Breast epithelium (tissue), 4 donors: ENCODE results near the gene KLF17. TPM values are rescaled to one million over a fixed set of nuclear protein-coding genes. Genes with fewer than 3 reads are reported as not detected.

Experiments used
- DNase-seq, 2 donors: peaks; one replicate each; pipeline ENCODE4 v3.0.0-alpha.2; 2019; ENCODE audit warnings: low spot score in 2 of 2
- H3K27ac ChIP-seq, 2 donors: fragments of 200-600 bp; sonication (generic) in 1 of 2; one replicate each; pipeline ENCODE4 v1.5.1; 2016 to 2019; ENCODE audit warnings: mild to moderate bottlenecking in 1 of 2
- H3K27me3 ChIP-seq, 2 donors: fragments of 200-600 bp; sonication (generic) in 1 of 2; one replicate each; pipeline versions ENCODE4 v1.5.1 to v1.6.0; 2017 to 2019; ENCODE audit warnings: control low read depth in 1 of 2, mild to moderate bottlenecking in 1 of 2
- H3K36me3 ChIP-seq: fragments of 200-600 bp; one replicate; pipeline ENCODE4 v1.5.1; 2019
- H3K4me1 ChIP-seq, 2 donors: fragments of 200-600 bp; sonication (generic); one replicate each; pipeline ENCODE4 v1.5.1; 2016 to 2019; ENCODE audit warnings: control low read depth in 1 of 2
- H3K4me3 ChIP-seq, 3 donors: fragments of 200-600 bp; sonication (generic); 1 replicate in 2 of 3; 2 replicates in 1 of 3; pipeline ENCODE4 v1.5.1; 2016 to 2019; ENCODE audit warnings: mild to moderate bottlenecking in 3 of 3, moderate library complexity in 2 of 3
- H3K9me3 ChIP-seq, 2 donors: fragments of 200-600 bp; sonication (generic) in 1 of 2; one replicate each; pipeline ENCODE4 v1.5.1; 2016 to 2019; ENCODE audit warnings: control low read depth in 1 of 2
- POLR2A ChIP-seq: fragments of 450-650 bp; IDR thresholded peaks from one replicate; pipeline ENCODE4 v1.6.1; 2016; ENCODE audit warnings: antibody characterized with exemption, mild to moderate bottlenecking, moderate library complexity
- POLR2AphosphoS5 ChIP-seq, 3 donors: sonication (generic); formaldehyde crosslinking; IDR thresholded peaks; one replicate each; pipeline ENCODE4 v1.6.1; 2017; ENCODE audit warnings: antibody characterized with exemption in 3 of 3
- intact Hi-C: fragments of 100-400 bp; cut with DNase I; formaldehyde crosslinking; loops from one replicate; pipeline ENCODE4 v1.15.1; 2023; ENCODE audit warnings: low total_unique reads
- total RNA-seq, 3 donors: library from RNA; depleted of rRNA; stranded (reverse); fragments of >200 nt; gene quantifications; one replicate each; pipeline ENCODE4 v1.1.0, GENCODE V29; 2016
- TF ChIP-seq, protein P1 (sequence below), 3 donors: fragments of 450-650 bp; IDR thresholded peaks; one replicate each; pipeline ENCODE4 v1.5.1; 2016 to 2017; ENCODE audit warnings: antibody characterized with exemption in 3 of 3, mild to moderate bottlenecking in 3 of 3, moderate library complexity in 3 of 3

The KLF17 gene
- total RNA-seq, 3 donors from 2014 or later, result not detected

DNA sequence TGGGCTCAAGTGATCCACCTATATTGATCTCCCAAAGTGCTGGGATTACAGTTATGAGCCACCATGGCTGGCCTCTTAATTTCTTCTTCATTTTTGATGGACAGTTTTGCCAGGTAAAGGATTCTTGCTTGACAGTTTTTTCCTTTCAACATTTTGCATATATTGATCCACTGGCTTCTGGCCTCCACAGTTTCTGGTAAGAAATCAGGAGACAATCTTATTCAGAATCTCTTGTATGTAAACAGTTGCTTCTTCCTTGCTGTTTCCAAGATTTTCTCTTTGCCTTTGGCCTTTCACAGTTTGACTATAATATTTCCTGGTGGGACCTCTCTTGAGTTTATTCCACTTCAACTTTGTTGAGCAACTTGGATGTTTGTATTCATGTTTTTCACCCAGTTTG is 42.9 kb downstream of the KLF17 start:
- Histone ChIP-seq H3K27me3 (no peaks in the 10 kb centered on the region), H3K4me1 (no peaks in the 10 kb centered on the region), H3K27ac (no peak overlapping the region), H3K36me3 (no peaks in the 10 kb centered on the region), H3K4me3 (no peak overlapping the region), H3K9me3 (no peaks in the 10 kb centered on the region)
- DNase-seq, result no peak
- TF ChIP-seq POLR2AphosphoS5 (IDR thresholded peaks at IDR 0.05), result no peak
- TF ChIP-seq, protein P1, sequence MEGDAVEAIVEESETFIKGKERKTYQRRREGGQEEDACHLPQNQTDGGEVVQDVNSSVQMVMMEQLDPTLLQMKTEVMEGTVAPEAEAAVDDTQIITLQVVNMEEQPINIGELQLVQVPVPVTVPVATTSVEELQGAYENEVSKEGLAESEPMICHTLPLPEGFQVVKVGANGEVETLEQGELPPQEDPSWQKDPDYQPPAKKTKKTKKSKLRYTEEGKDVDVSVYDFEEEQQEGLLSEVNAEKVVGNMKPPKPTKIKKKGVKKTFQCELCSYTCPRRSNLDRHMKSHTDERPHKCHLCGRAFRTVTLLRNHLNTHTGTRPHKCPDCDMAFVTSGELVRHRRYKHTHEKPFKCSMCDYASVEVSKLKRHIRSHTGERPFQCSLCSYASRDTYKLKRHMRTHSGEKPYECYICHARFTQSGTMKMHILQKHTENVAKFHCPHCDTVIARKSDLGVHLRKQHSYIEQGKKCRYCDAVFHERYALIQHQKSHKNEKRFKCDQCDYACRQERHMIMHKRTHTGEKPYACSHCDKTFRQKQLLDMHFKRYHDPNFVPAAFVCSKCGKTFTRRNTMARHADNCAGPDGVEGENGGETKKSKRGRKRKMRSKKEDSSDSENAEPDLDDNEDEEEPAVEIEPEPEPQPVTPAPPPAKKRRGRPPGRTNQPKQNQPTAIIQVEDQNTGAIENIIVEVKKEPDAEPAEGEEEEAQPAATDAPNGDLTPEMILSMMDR (IDR thresholded peaks at IDR 0.05), result no peak
- no peak for TF ChIP-seq POLR2A
- intact Hi-C loops, result no loop called here

- DNase-seq, result no peak
- intact Hi-C loops, result no loop called here
Measured at GRCh38 chr1:44168520-44169098, 50.0 kb downstream of the KLF17 start.

GRCh38 chr1:44170281-44170823 is 51.7 kb downstream of the KLF17 start:
- no peak overlapping the region for H3K4me3 ChIP-seq
- intact Hi-C loops, result no loop called here
- TF ChIP-seq, protein P1 (IDR thresholded peaks at IDR 0.05), result no peak
- TF ChIP-seq POLR2A, result no peak

More at GRCh38 chr1:44168520-44169098, 50.0 kb downstream of the KLF17 start:
- H3K27ac ChIP-seq, result no peak overlapping the region
- no peaks in the 10 kb centered on the region for H3K9me3 ChIP-seq
- TF ChIP-seq POLR2AphosphoS5 (IDR thresholded peaks at IDR 0.05) (no peak), POLR2A (no peak)
- TF ChIP-seq, protein P1 (IDR thresholded peaks at IDR 0.05), result no peak
- no peaks in the 10 kb centered on the region for H3K36me3 ChIP-seq
- H3K4me3 ChIP-seq, result no peak overlapping the region
- no peaks in the 10 kb centered on the region for H3K4me1 ChIP-seq
- H3K27me3 ChIP-seq, result no peaks in the 10 kb centered on the region

DNA sequence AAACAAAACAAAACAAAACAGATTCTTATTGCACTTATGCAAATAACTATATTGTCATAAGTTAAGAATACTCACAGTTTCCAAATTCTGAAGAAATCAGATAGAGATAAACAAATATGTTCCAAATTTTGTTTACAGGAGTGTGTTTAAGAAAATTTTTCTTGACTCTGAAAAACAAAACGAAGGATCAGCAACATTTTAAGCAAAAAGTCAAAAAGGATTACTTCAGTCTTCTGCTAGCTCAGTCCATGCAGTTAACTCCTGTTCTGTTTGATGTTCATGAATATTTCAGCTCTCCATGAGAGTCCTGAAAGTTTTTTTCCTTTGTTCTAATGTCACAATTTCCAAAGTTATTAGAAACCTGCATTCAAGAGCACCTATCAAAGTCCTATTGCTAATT is 56.0 kb downstream of the KLF17 start:
- no peaks in the 10 kb centered on the region for H3K9me3 ChIP-seq
- TF ChIP-seq POLR2AphosphoS5 (IDR thresholded peaks at IDR 0.05) (no peak), POLR2A (no peak)
- TF ChIP-seq, protein P1 (IDR thresholded peaks at IDR 0.05), result no peak
- H3K27me3 ChIP-seq, result no peaks in the 10 kb centered on the region
- no peak overlapping the region for H3K4me3 ChIP-seq
- intact Hi-C loops, result no loop called here
- no peak overlapping the region for H3K27ac ChIP-seq
- no peaks in the 10 kb centered on the region for H3K36me3 ChIP-seq
- no peaks in the 10 kb centered on the region for H3K4me1 ChIP-seq
- DNase-seq, result no peak

More at GRCh38 chr1:44170281-44170823, 51.7 kb downstream of the KLF17 start:
- no peaks in the 10 kb centered on the region for H3K9me3 ChIP-seq
- no peaks in the 10 kb centered on the region for H3K27me3 ChIP-seq
- no peak for DNase-seq
- no peaks in the 10 kb centered on the region for H3K36me3 ChIP-seq
- H3K4me1 ChIP-seq, result no peaks in the 10 kb centered on the region
- H3K27ac ChIP-seq, result no peak overlapping the region

Other genes with a start within 250 kb of the KLF17 start
- 1 to 10 TPM in 2 of 3 donors, not detected in 1; 1.8 to 2.3 TPM for gene ARTN, start 185.0 kb upstream of the KLF17 start, total RNA-seq
- 10 to 100 TPM; 18.4 to 23.0 (median 20.5) TPM for gene IPO13, start 171.9 kb upstream of the KLF17 start, total RNA-seq
- 10 to 100 TPM; 16.2 to 22.0 (median 18.3) TPM for gene DPH2, start 148.8 kb upstream of the KLF17 start, total RNA-seq
- gene ATP6V0B, start 143.9 kb upstream of the KLF17 start, total RNA-seq, result 100 to 1,000 TPM; 131 to 156 (median 155) TPM
- 10 to 100 TPM; 19.8 to 49.9 (median 37.0) TPM for gene B4GALT2, start 139.6 kb upstream of the KLF17 start, total RNA-seq
- 10 to 100 TPM in 2 of 3 donors, 1 to 10 TPM in 1; 5.4 to 12.5 (median 12.3) TPM for gene CCDC24, start 127.2 kb upstream of the KLF17 start, total RNA-seq
- 1 to 10 TPM in 2 of 3 donors, under 1 TPM in 1; 0.32 to 5.1 (median 3.9) TPM for gene SLC6A9, start 87.4 kb upstream of the KLF17 start, total RNA-seq
- not detected for gene KLF18, start 22.8 kb downstream of the KLF17 start, total RNA-seq
- 10 to 100 TPM; 40.3 to 66.2 (median 51.4) TPM for gene DMAP1, start 94.7 kb downstream of the KLF17 start, total RNA-seq
- gene ERI3, start 236.4 kb downstream of the KLF17 start, total RNA-seq, result 10 to 100 TPM; 35.8 to 49.2 (median 41.1) TPM